Amygdala (tissue), 56 donors: ENCODE measurements around the gene CSMD2.
A peak's percentile ranks its signal among the peaks of the same experiment; 100 is the strongest.

Experiments used
- DNase-seq, 56 donors: peaks; one replicate each; lab custom pipeline; 2025; lab: John Stamatoyannopoulos, UW

CSMD2 gene

DNA sequence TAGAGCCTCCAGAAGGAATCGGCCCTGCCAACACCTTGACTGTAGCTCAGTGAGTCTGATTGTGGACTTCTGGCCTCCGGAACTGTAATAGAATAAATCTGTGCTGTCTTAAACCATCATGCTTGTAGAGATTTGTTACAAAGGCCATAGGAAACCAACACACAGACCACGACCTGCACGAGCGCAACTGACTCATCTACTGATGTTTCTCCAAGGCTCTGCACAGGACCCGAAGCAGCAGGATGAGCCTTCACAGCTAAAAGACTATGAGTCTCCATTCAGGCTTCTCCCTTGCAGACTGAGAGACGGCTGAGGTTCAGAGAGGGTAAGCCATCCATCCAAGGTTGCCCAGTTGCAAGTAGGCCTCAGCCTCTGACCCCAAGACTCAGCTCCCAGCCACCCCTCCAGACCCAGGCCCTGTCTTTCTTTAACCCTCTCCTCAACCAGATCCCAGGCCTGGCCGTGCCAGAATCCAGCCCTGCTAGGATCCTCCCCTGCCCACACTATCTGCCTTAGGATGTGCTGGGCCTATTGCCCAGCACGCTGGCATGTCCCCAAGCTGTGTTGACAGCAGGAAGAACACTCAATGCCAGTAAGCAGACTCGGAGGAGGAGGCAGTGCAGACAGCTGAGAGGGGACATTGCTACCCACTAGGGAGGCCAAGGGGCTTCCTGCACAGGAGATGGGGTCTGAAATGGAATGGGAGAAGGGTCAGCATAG lies 192.2 kb downstream of the CSMD2 start:
- DNase-seq = peak in 49 of 56 donors; percentile 17 to 79 (median 50)

DNA sequence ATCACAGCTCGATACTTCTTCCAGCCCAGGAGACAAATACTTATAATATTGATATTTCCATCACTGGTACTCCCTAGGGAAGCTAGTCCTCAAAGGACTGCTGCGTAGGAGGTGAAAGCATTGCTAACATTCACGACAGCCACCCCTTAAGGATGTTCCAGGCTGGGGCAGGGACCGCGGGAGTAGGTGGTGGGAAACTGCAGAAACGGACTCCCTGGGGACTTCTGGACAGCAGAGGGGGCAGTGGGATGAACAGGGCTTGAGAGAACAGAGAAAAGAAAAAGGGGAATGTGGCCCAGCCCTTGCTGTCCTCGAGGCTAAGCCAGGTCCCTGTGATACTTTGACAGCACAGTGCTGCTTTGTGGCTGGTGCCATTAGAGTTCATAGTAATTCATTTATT lies 193.1 kb downstream of the CSMD2 start:
- DNase-seq = peak in 4 of 56 donors; percentile 9 to 14 (median 13)

- DNase-seq = peak in 11 of 56 donors; percentile 10 to 49 (median 16)
These were observed 193.9 kb downstream of the CSMD2 start for GRCh38 chr1:33971018-33971710.

DNA sequence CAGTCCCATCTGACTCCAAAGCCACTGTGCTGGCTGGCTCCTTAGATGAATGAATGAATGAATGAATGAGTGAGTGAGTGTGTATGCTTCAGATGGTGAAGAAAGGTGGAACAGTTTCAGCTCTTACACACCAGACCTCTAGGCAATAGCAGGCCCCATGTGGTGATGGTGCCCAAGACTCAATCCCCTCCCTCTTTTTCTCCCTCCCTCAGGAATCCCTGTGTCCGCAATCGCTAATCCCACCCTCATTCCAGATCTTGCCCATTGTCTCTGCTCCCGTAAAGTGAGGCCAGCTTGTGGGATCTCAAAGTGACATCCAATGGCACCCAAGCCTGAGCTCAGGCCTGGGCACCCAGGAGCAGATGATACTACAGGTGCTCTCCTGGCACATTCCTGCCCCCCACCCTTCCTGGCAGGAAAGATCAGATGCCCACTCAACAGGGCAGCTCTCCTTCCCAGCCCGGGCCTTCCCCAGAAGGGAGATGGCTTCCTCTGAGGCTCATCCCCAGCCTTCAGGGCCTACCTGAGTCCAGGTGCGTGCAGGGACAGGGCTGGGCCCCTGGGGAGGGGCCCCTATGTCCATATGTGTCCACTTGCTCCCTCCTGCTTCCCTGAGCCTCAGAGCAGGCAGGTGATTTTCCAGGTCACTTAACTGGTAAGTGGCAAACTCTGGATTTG lies 194.7 kb downstream of the CSMD2 start:
- no peak for DNase-seq

DNA sequence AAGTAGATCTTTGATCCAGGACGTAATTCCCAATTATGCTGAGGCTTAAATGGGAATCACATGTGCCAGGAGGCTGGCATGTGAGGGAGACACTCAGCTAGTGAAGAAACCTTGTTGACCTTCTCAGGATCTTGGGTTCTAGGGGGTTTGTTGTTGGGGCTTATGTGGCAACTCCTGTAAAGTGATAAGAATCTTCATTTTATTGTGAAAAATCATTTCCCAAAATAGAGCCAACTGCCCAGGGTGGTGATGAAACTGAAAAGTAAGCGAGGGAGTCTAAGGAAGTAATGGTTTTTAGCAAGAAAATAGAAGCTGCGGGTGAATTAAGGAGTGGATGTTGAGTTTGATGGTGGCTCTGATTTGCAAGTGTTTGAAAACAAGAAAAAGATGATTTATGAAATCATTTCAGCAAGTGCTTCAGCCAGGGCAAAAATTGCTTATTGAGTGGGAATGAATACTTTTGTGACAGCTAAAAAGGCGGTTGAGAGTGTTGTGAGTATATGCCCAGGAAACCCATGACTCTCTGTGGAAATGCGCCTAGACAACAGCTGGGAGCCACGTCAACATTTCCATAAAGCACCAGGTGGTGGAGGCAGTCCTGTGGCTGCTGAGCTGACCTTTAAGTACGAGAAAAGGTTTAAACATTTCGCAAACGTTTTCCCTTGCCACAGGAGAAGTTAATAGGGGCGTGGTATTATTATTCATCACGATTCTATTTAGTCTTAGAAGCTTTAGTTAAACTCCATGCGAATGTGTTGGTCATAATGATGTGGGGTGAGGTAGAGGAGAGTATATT lies 198.5 kb downstream of the CSMD2 start:
- DNase-seq = no peak

- DNase-seq = no peak
These were observed 199.9 kb downstream of the CSMD2 start for GRCh38 chr1:33965086-33965485.

- no peak for DNase-seq
These were observed 203.0 kb downstream of the CSMD2 start for GRCh38 chr1:33962061-33962460.

- no peak for DNase-seq
These were observed 204.7 kb downstream of the CSMD2 start for GRCh38 chr1:33960188-33960895.

GRCh38 chr1:33957854-33958253 lies 207.2 kb downstream of the CSMD2 start:
- DNase-seq = peak in 26 of 56 donors; percentile 8 to 79 (median 36)

DNA sequence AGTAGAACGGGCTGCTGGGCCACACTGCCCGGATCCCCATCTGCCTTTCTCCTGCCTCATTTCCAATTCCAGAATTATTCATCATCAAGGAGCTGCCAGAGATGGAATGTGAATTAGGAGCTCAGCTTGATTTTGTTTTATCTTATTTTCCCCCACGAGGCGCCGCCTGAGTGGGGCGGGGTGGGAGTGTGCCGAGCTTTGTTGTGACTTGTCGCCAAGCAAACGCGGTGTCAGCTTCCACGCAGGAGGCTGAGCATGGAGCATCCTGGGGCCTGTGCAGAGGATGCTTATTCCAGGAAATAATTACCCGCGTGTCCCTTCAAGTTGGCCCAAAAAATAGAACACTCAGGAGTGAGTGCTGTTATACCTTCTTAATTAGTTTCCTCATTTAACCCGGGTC lies 209.9 kb downstream of the CSMD2 start:
- DNase-seq = peak in 3 of 56 donors; percentile 8 to 11 (median 11)

- no peak for DNase-seq
These were observed 215.5 kb downstream of the CSMD2 start for GRCh38 chr1:33949570-33949969.

- no peak for DNase-seq
These were observed 216.7 kb downstream of the CSMD2 start for GRCh38 chr1:33948291-33948690.

GRCh38 chr1:33946836-33947235 lies 218.2 kb downstream of the CSMD2 start:
- no peak for DNase-seq

DNA sequence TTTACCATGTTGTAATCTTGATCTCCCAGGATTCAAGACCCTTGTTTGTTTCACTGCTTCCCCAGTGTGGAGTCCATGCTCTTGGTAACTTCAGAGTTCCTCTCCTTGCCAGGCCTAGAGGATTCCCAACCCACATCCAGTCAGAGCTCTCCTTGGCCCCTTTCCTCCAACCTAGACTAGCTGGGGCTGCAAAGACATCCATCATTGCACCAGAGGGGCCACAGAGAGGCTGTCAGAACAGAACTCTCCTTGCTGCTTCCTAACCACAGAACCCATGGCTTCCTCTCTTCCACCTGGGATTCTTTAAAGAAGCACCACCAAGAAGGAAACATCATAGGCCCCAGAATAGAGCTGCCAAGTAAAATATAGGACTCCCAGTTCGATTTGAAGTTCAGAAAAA lies 220.2 kb downstream of the CSMD2 start:
- no peak for DNase-seq

GRCh38 chr1:33943978-33944377 lies 221.1 kb downstream of the CSMD2 start:
- DNase-seq = no peak

- no peak for DNase-seq
These were observed 232.2 kb downstream of the CSMD2 start for GRCh38 chr1:33932871-33933270.

GRCh38 chr1:33931111-33931475 lies 233.9 kb downstream of the CSMD2 start:
- no peak for DNase-seq

GRCh38 chr1:33930346-33931110 lies 234.5 kb downstream of the CSMD2 start:
- DNase-seq = no peak

DNA sequence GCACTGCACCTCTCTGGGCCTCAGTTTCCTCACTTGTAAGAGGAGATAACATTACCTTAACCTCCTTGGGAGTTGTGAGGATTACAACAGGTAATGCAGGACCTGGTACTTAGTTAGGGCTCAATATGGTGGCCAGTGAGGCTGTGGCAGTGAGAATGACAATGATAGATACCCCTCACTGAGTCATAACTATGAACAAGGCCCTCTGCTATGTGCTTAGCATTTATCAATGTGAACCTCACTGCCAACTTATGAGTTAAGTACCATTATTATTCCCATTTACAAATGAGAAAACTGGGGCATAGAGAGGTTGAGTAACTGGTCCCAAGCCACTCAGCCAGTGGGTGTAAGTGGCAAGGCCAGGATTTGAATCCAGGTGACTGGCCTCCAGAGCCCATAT lies 236.8 kb downstream of the CSMD2 start:
- no peak for DNase-seq
